NCI-H2107 treated with DMSO at 0.1 percent for 48 hours (cell line): ENCODE data around the gene PDE6A.
"Not testable (repeated sequence)": the region's sequence is repeated elsewhere in the genome, so short reads cannot be mapped to it uniquely, and the experiment has no call there.

Source experiments
- DNase-seq: peaks from one replicate; lab custom pipeline; 2025; ENCODE audit not compliant: unreplicated experiment; lab: John Stamatoyannopoulos, UW

The PDE6A gene

DNA sequence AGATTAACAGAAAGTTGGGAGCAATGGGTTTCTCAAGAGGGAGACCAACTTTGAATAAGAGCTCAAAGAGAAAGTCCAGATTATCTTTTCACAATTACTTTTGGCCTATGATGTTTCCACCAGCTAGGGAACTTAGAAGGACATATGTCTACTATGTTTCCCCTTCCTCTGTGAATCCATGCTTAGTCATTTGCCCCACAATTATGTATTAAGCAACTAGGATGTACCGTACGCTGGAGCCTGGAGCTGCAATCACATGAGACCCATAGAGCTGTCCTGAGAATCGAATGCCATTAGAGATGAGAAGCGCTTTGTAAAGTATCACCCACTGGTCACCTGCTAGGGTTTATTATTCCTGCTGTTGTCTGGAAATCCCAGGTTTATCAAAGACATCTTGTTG, 78.8 kb downstream of the PDE6A start:
- DNase-seq = no peak

DNA sequence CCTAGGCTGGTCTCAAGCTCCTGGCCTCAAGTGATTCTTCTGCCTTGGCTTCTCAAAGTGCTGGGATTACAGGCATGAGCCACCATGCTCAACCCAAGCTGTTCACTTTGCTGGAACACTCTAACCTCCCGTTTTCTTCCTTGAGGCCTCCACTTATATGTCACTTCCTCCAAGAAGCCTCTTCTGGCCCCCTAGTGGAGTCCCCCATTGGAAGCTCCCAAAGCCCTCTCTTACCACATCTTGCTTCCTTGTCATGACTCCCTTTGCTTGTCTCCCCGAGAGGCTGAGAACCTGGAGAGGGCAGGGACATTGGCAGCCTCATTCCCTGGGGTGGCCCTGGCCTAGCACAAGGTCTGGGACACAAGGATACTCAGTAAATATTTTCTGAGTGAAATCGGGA, 80.8 kb downstream of the PDE6A start:
- no peak for DNase-seq

DNA sequence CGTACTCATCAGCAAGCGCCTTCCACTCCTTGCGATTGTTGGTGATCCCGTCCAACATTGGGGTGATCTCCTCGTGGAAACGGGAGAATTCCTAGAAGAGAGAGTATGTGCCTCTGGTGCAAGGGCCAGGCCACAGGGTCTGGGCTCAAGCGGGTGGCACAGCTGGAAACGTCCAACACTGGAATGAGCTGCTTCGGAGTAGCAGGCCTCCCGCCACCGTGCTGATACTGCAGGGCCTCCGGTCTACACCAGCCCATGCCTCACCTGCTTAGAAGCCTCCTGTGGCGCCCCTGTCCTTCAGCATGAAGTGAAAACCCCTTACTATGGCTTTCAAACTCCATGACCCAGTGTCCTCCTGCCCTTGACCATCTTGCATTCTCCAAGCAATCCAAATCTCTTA, 81.4 kb downstream of the PDE6A start:
- DNase-seq = no peak

DNA sequence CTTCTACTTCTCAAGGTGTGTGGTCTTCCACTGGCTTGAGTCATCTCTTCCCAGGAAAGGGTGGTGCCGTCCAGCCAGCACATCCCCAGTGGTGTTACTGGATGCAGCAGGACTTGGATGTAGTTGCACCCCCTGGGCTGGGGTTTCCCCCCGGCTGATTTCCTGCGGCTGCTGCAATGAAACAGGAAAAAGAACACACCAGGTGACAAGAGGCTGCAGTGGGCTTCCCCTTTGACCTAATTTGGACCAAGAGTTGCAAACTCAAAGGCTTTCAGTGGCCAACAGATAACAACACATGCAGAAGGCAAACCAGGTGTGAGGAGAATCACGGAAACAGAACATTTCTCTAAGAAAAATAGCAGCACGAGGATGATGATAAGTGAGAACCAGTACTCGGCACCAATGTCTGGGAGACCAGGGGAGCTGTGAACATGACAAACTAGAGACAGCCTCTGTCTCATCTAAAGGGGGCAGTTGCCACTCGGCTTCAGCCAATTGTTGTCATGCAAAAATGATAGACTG, 83.7 kb downstream of the PDE6A start:
- DNase-seq = no peak

DNA sequence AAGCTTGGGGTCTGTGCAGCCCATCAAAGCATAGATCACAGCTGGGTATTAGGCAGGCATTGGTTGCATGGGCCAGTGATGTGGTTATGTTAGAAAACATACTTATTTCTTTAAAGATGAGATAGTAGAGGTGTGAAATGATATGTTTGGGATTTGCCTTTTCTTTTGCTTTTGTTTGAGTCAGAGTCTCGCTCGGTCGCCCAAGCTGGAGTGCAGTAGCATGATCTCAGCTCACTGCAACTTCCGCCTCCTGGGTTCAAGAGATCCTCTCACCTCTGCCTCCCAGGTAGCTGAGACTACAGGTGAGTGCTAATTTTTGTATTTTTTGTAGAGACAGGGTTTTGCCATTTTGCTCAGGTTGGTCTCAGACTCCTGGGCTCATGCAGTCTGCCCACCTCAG, 84.8 kb downstream of the PDE6A start:
- DNase-seq = no peak

DNA sequence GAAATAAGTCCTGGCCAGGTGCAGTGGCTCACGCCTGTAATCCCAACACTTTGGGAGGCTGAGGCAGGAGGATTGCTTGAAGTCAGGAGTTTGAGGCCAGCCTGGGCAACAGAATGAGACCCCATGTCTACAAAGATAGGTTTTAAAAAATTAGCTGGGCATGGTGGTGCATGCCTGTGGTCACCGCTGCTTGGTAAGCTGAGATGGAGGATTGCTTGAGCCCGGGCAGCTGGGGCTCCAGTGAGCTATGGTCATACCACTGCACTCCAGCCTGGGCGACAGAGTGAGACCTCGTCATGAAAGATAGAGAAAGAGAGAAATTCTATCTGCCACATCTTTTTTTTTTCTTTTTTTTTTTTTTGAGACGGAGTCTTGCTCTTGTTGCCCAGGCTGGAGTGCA, 86.1 kb downstream of the PDE6A start:
- DNase-seq = not testable (repeated sequence)

DNA sequence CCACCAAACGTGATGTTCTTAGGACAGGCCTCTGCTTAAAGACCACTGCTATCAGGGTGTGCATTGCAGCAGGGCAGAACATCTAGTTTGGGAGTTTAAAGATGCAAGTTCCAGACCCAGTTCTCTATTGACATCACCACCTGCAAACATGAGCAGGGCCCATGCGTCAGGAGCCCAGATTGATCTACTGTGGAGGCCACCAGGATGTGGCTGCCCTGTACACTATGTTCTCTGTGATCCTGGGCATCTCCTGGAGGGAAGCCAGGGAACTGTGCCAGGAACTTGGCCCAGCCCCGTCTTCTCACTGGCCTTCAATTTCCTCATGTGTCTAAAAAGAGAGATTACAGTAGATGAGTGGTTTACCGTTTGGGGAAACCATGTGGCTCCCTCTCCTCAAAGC, 87.1 kb downstream of the PDE6A start:
- no peak for DNase-seq

DNA sequence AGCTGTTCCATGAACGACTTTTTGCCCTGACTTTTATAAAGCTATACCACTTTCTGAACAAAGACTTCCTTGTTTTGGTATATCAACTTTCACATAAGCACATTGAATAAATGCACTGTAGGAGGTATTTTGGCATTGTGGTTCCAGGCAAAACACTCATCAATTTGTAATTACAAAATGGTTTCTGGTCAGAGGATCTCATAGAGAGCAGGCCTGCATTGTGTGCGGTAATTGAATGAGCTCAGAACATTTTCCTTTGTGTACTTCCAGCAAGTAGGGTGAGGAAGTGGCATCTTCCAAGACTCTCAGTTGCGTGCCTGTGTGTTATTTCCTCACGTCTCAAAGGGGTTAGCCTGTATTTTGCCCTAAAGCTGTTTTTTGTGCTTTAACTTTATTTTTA, 89.2 kb downstream of the PDE6A start:
- DNase-seq = peak; percentile 41

DNA sequence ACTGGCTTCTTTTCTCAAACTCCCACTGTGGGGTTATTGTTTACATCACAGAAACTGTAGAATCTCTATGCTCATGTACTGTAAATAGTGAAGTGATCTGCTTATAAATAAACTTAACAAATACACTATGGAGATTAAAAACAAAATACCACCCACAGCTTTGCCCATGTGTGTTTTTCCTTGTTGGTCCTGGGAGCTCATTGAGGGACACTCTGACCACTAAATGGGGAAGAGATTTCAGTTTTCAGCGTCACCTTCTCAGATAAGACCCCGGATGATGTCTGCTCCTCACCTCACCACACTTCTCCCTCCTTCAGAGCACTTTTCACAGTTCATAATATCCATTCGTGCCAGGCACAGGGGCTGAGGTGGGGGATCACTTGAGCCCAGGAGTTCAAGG, 89.7 kb downstream of the PDE6A start:
- no peak for DNase-seq

DNA sequence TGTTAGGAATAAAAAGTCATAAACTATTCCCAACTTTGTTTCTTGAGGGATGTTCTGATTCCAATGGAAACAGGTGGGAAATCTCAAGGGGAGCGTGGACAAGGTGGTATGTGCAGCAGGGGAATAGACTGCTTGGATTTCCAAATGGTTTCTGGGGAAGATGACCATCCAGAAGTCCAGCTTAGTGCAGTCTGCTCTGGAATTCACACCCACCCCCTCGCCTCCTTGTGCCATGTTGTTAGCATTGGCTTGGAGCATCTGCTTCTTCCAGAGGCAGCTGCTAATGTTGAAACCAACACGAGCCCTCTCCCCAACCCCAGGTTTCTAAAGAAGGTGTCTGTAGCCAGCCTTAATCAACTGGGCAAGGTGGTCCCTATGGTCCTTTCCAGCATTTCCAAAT, 90.9 kb downstream of the PDE6A start:
- DNase-seq = no peak

DNA sequence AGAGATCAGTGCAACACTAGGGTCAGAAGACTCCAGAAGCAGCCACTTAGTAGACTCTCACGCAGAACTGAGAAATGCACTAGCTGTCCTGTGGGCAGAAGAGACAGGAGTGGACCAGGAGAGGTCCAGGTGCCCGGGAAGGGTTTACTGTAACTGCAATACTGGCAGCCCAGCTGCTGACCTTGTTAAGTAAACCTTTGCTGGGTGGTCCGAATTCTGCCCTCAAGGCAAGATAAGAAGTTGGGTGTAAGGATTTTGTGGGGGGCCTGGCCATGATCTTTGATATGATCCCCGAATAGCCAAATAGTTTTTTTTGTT, 91.3 kb downstream of the PDE6A start:
- no peak for DNase-seq

DNA sequence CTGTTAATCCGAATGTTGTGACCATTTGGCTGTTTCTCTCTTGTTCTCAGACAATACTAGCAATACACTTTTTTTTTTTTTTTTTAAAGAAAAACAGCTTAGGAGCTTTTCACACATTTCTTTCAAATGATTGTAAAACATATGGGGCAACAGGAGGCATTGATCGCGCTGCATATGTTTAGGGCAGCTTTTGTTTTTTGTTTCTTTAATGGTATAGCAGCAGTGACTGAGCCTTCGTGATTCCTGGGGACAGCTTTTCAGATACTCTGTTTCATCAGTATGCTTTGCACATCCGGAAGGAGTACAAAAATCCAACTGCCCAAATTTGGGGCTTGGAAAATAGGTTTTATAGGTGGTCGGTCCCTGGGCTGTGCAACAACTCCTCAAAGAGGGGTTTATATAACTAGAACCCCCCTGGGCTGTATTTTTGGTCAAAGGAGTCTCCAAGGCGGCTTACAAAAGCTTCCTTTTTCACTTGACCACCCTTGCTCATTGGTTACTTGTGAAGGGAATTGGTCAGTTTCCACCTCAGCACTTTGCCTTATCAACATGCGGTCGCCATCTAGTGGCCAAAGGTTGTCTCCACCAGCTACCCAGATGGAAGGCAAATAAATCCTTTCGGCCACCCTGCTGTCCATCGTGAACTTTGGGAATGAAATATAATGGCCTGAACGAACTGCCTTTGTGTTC, 91.8 kb downstream of the PDE6A start:
- no peak for DNase-seq

DNA sequence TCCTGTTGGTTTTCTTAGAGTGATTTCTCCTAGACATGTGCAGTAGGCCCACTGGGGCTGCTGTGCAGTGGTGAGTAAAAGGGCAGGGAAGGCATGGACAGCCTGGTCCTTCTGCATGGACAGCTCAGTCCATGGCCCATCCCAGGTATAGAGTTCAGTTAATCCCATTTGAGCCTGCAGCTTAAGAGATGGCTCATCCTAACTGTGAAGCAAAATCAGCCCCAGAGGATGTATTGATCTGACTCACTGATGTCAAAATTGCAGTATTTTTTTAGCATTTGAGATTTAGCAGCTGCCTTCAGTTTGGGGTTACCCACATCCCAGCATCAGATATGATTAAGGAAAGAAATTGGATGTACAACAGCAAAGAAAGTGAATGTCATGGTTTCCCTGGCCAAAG, 93.4 kb downstream of the PDE6A start:
- DNase-seq = no peak

DNA sequence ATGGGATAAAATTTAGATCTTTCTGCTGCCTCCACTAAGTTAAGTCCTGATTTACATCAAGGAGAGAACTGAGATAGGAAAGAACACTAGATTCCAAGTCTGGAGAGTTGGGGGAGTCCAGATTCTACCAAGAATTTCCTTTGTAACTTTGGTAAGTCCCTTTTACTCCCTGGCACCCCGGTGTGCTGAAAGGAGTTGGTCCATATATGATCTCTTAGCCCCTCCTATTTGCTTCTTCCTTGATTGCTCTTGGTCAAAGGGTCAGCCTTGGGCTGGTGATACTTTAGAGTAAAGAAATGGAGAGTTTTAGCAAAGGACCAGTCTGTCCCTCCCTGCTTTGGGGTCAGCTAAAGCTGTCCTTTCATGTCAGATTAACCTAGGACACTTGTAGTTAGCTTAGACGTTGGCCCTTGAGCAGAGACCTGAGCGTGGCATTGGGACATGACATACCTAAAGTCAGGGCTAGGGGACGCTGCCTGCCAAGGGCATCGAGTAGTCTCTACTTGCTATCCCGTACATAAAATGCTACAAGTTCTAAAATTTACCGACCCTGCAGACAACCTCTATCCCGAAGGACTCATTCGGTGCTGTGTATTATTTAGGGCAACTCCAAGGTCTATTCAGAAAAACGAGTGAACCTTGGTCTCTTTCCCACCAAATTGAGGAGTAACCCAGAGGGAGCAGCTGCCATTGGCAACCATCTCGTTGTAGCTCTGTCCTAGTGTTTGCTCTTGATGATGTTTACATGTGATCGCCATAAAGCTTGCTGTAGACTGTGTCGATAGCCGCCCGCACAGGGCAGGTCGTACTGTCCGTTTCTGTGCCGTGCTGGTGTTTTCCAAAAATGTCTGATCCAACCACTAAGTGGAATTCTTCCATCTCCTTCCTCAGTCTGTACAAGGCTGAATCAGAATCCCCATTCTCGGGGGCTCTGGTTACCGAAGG, 94.4 kb downstream of the PDE6A start:
- no peak for DNase-seq

DNA sequence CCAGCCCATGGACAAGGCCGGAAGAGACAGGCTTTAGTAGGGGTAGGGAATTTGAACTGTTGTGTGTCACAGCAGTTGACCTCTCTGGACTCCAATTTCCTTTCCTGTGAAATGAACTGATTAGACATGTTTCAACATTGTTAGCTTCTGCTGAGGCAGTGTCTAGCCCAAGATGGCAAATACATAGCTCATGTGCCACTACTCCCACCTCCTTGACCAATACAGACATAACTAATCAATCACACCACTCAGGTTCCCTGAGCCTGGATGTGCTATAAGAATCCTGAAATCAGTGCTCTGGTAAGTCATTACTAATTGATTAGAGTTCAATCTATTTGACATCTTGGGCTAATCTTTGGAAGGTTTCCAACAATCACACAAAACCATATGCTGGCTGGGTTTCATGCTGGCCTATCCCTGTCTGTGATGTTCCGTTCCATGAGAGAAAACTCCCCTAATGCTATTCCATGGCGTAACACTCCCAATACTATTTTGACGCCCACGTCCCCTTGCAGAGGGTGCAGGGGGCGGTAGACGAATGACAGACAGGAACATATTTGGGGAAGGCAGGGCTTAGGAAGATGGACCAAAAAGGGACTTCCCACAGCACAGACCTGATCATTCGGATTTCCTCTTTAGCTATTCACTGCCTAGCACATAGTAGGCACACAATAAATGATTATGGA, 95.2 kb downstream of the PDE6A start:
- DNase-seq = no peak

DNA sequence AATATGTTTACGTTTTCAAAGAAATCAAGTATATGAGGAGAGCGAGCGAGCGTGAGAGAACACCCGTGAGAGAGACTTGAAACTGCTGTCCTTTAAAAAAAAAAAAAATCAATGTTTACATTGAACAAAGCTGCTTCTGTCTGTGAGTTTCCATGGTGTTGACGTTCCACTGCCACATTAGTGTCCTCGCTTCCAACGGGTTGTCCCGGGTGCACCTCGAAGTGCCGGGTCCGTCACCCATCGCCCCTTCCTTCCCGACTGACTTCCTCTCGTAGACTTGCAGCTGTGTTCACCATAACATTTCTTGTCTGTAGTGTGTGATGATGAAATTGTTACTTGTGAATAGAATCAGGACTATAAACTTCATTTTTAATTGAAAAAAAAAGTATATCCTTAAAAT, 97.0 kb downstream of the PDE6A start:
- DNase-seq = no peak

DNA sequence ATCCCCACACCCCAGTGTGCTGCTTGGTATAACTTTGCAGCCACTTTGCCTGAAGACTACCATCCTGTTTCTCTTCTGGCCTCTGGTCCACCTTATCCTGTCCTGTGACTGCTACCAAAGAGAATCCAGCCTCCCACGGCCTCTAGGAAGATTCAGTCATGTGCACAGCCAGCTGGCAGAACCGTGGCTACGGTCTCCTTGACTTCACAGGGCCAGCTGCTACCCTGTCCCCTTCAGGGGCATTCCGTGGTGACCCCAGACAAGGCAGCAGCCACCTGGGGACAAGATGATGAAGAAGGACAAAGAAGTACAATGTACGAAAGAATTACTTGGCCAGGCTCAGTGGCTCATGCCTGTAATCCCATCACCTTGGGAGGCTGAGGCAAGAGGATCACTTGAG, 98.6 kb downstream of the PDE6A start:
- no peak for DNase-seq

DNA sequence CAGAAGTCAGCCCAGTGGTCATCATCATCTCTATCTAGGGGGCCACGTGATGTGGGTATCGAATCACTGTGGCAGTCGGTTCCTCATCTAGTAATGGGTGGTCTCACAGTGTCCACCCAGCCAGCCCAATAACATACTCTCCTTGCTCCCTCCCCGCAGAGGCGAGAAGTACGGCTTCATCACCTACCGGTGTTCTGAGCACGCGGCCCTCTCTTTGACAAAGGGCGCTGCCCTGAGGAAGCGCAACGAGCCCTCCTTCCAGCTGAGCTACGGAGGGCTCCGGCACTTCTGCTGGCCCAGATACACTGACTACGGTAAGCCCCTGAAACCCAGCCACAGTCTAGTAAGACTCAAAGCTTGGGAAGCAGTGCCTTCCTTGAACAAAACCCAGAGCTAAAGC, 99.0 kb downstream of the PDE6A start:
- DNase-seq = no peak

DNA sequence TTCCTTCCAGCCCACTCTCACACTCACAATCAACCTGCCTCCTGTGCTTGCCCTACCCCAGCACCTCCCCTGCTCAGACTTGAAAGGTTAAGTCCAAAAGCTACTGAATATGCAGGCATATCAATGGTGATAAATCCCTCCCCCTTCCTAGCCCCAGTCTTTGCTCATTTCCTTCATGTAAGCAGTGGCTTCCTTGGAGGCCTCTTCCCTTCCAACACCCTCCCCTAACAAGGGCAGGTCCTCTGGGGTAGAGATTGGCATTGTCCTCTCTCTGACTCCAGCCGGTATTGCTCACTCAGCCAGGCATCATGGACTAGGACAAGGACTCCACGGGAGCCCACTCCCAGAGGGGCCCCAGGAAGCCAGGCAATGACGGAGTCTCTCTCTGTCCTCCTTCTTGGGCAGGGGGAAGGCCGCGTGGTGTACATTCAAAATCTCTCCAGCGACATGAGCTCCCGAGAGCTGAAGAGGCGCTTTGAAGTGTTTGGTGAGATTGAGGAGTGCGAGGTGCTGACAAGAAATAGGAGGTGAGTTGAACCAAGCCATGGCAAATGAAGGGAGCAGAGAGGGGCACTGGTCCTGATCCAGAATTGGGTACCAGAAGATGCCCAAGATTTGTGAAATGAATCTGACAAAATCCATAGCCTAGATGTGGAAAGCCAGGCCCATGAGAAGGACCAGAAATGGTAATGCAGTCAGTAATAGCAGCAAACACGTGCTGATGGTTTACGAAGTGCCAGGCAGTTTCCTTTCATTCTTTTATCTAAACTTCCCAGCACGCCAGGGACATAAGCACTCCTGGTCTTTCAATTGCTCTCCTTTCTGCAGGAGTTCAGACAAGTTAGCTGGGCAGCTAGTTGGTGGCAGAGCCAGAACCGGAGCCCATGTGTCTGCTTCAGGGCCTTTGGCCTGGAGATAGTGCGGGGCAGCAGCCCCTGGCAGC, 102.5 kb downstream of the PDE6A start:
- DNase-seq = no peak

DNA sequence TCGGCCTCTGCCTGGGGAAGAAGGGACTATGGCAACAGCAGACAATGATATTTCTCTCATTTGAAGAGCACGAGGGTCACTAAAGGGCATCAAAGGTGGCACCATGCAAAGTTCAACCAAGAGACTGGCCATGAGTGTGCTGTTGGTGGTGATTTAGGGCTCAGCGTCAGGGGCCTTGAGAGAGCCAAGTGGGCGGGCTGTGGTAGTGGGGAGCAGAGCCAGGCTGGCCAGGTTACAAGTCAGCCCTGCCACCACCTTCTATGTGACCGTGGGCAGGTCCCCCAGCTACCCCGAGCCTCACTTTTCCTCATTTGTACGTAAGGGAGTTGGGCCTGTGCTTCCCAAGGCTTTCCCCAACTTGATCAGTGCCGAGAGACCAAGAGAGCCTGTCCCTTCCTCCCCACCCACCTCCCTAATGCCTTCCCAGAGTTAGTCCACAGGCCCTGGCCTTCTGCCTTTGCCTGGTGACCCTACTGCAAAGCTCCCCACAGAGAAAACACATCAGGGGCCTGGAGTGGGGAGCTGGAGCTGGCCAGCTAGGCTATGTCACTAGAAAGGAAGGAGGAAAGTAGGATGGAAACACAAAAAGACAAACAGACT, 104.3 kb downstream of the PDE6A start:
- no peak for DNase-seq
